ENCODE measurements around the gene GABRA5.

GRCh38 chr15:26943866-26944265, 77.0 kb downstream of the GABRA5 start:
- no peak for TF ChIP-seq POLR2AphosphoS5 (IDR thresholded peaks at IDR 0.05)
- TF ChIP-seq, protein P1, sequence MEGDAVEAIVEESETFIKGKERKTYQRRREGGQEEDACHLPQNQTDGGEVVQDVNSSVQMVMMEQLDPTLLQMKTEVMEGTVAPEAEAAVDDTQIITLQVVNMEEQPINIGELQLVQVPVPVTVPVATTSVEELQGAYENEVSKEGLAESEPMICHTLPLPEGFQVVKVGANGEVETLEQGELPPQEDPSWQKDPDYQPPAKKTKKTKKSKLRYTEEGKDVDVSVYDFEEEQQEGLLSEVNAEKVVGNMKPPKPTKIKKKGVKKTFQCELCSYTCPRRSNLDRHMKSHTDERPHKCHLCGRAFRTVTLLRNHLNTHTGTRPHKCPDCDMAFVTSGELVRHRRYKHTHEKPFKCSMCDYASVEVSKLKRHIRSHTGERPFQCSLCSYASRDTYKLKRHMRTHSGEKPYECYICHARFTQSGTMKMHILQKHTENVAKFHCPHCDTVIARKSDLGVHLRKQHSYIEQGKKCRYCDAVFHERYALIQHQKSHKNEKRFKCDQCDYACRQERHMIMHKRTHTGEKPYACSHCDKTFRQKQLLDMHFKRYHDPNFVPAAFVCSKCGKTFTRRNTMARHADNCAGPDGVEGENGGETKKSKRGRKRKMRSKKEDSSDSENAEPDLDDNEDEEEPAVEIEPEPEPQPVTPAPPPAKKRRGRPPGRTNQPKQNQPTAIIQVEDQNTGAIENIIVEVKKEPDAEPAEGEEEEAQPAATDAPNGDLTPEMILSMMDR (IDR thresholded peaks at IDR 0.05; ENCODE audit: poor library complexity, severe bottlenecking): no peak

Measured in neural cell (in vitro differentiated cells).